Neuronal stem cell (in vitro differentiated cells): Measurements from ENCODE around the gene PPP1R7.

Source experiments
- DNase-seq: peaks from one replicate; pipeline ENCODE4 v3.0.0-alpha.2; 2013; ENCODE audit warnings: low spot score
- H2AFZ ChIP-seq: one replicate; pipeline ENCODE4 v1.6.1; 2013; ENCODE audit warnings: mild to moderate bottlenecking, low read length, inconsistent platforms
- H2AK5ac ChIP-seq: 2 replicates; pipeline ENCODE4 v1.6.1; 2013; ENCODE audit warnings: low read depth, mild to moderate bottlenecking, inconsistent platforms, low read length, moderate library complexity, mixed read lengths
- H2BK120ac ChIP-seq: 2 replicates; pipeline ENCODE4 v1.6.1; 2013; ENCODE audit warnings: low read depth, mild to moderate bottlenecking, inconsistent platforms, low read length, moderate library complexity, mixed read lengths
- H2BK12ac ChIP-seq: one replicate; pipeline ENCODE4 v1.6.1; 2013; ENCODE audit warnings: low read length, inconsistent platforms
- H2BK15ac ChIP-seq: 2 replicates; pipeline ENCODE4 v1.6.1; 2013; ENCODE audit warnings: mild to moderate bottlenecking, low read length, inconsistent platforms, mixed read lengths
- H2BK5ac ChIP-seq: one replicate; pipeline ENCODE4 v1.6.1; 2013; ENCODE audit warnings: inconsistent platforms, mild to moderate bottlenecking, low read length, moderate library complexity
- H3K14ac ChIP-seq: one replicate; pipeline ENCODE4 v1.6.1; 2013; ENCODE audit warnings: low read length, inconsistent platforms
- H3K18ac ChIP-seq: 2 replicates; pipeline ENCODE4 v1.6.1; 2013; ENCODE audit warnings: low read length, inconsistent platforms
- H3K23ac ChIP-seq: 2 replicates; pipeline ENCODE4 v1.6.1; 2013; ENCODE audit warnings: low read depth, mild to moderate bottlenecking, mixed read lengths, low read length, inconsistent platforms; ENCODE audit not compliant: poor library complexity
- H3K27ac ChIP-seq: replicated peaks from 3 replicates; pipeline ENCODE4 v1.5.1; 2013; ENCODE audit warnings: low read length, inconsistent platforms
- H3K27me3 ChIP-seq, 3 experiments: 2 replicates each; pipeline ENCODE4 v1.6.1; 2013; ENCODE audit warnings: low read length in 3 of 3, mild to moderate bottlenecking in 2 of 3, inconsistent platforms in 1 of 3, low read depth in 1 of 3, mixed read lengths in 1 of 3, moderate library complexity in 1 of 3; ENCODE audit not compliant: control insufficient read depth in 3 of 3, insufficient read depth in 3 of 3
- H3K36me3 ChIP-seq, 2 donors: replicated peaks in 1 of 2; 2 replicates each; pipeline ENCODE4 v1.6.1; 2013; ENCODE audit warnings: low read length in 2 of 2; ENCODE audit not compliant: control insufficient read depth in 2 of 2, insufficient read depth in 2 of 2
- H3K4ac ChIP-seq: 2 replicates; pipeline ENCODE4 v1.6.1; 2013; ENCODE audit warnings: inconsistent platforms, mild to moderate bottlenecking, low read length, moderate library complexity
- H3K4me1 ChIP-seq, 2 donors: 1 replicate in 1 of 2; 2 replicates in 1 of 2; pipeline ENCODE4 v1.6.1; 2013; ENCODE audit warnings: low read length in 2 of 2, low read depth in 1 of 2; ENCODE audit not compliant: control insufficient read depth in 2 of 2, insufficient read depth in 1 of 2
- H3K4me2 ChIP-seq: one replicate; pipeline ENCODE4 v1.6.1; 2013; ENCODE audit warnings: mild to moderate bottlenecking, low read length, inconsistent platforms; ENCODE audit not compliant: insufficient read depth, poor library complexity, severe bottlenecking
- H3K4me3 ChIP-seq, 2 donors: 2 replicates each; pipeline ENCODE4 v1.5.1; 2013; ENCODE audit warnings: low read length in 2 of 2, mild to moderate bottlenecking in 2 of 2, inconsistent platforms in 1 of 2, moderate library complexity in 1 of 2
- H3K79me1 ChIP-seq: one replicate; pipeline ENCODE4 v1.6.1; 2013; ENCODE audit warnings: low read depth, mild to moderate bottlenecking, inconsistent platforms, low read length, moderate library complexity
- H3K9ac ChIP-seq: one replicate; pipeline ENCODE4 v1.6.1; 2013; ENCODE audit warnings: mild to moderate bottlenecking, low read depth, low read length, inconsistent platforms; ENCODE audit not compliant: poor library complexity
- H3K9me3 ChIP-seq, 2 donors: replicated peaks in 1 of 2; 2 replicates each; pipeline versions ENCODE3 to v1.6.1; 2013; ENCODE audit warnings: low read length in 2 of 2, mild to moderate bottlenecking in 2 of 2, inconsistent platforms in 1 of 2, low read depth in 1 of 2, mixed read lengths in 1 of 2, moderate library complexity in 1 of 2; ENCODE audit not compliant: control insufficient read depth in 2 of 2, insufficient read depth in 1 of 2
- H4K8ac ChIP-seq: one replicate; pipeline ENCODE4 v1.6.1; 2013; ENCODE audit warnings: low read depth, mild to moderate bottlenecking, inconsistent platforms, low read length, moderate library complexity
- H4K91ac ChIP-seq: one replicate; pipeline ENCODE4 v1.6.1; 2013; ENCODE audit warnings: low read length, low read depth, mild to moderate bottlenecking, inconsistent platforms; ENCODE audit not compliant: poor library complexity
- WGBS, 2 donors: extraction: QIAGEN DNeasy Blood & Tissue Kit; methylation state at CpG; one replicate each; pipeline ENCODE4 v1.1.7; 2013; ENCODE audit warnings: missing lambda C conversion rate in 2 of 2, mixed read lengths in 1 of 2; ENCODE audit not compliant: insufficient read length in 2 of 2, insufficient replicate concordance in 1 of 2; ENCODE audit errors: extremely low coverage in 2 of 2; 5-methylcytosine and 5-hydroxymethylcytosine counted together

PPP1R7 gene

DNA sequence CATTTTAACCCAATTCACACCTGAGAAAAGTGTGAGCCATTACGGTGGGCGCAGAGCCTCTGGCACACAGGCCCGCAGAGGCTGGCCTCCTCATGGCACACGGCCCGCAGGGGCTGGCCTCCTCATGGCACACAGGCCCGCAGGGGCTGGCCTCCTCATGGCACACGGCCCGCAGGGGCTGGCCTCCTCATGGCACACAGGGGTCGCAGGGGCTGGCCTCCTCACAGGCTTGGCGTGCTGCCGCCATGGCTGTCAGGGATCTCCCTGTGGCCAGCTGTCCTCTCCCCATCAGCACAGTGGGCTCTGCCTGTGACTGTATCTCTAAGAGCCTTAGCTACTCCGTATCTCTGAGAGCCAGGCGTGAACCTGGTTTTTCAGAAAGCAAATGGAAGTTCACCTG is 62.8 kb downstream of the PPP1R7 start:
- Histone ChIP-seq H3K18ac (peak overlapping the region; percentile 13), H3K79me1 (no peaks in the 10 kb centered on the region), H3K36me3 (no peaks in the 10 kb centered on the region), H2BK12ac (peak overlapping the region; percentile 94), H3K9ac (no peak overlapping the region), H3K4ac (no peak overlapping the region), H2AFZ (no peak overlapping the region), H2BK5ac (no peak overlapping the region), H3K23ac (peak overlapping the region; percentile 80), H2AK5ac (peak overlapping the region; percentile 97), H4K8ac (no peak overlapping the region), H3K4me3 (no peak overlapping the region), H4K91ac (no peak overlapping the region), H3K14ac (no peak overlapping the region), H2BK120ac (no peak overlapping the region), H3K9me3 (no peaks in the 10 kb centered on the region), H3K4me2 (peak overlapping the region; percentile 2), H3K27me3 (peaks cover 0 to 26% (median 0%) of the 10 kb centered on the region in 3 experiments), H3K4me1 (peaks cover 0 to 17% of the 10 kb centered on the region in 2 donors), H2BK15ac (peak overlapping the region; percentile 58), H3K27ac (no peak overlapping the region)
- DNase-seq: no peak
- no CpG with 5 or more reads among the region's 13 CpGs for WGBS, 2 donors

- no CpG with 5 or more reads among the region's 7 CpGs for WGBS, 2 donors
- no peak overlapping the region for H4K8ac ChIP-seq
- H4K91ac ChIP-seq: no peak overlapping the region
Observed at GRCh38 chr2:241213567-241213966, 63.3 kb downstream of the PPP1R7 start.

DNA sequence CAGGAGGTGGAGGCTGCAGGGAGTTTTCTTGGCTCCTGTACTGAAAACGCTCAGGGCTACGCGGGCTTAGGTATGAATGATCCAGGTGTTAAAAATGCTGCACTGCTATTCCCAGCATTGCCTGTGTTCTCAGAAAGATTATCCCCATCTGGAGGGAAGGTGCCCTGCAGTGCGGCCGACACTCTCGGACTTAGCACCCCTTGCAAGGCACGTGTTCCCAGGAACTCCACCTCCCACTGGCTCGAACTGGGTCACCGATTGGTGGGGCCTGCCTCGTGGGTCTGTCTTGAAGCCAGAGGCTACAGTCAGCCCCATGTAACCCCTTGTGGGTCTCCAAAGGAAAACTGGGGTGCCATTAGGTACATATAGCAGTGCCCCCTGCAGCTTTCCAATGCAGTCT is 63.9 kb downstream of the PPP1R7 start:
- Histone ChIP-seq H3K27ac (no peak overlapping the region), H3K4me2 (no peak overlapping the region), H3K36me3 (no peaks in the 10 kb centered on the region), H3K18ac (no peak overlapping the region), H2AFZ (no peak overlapping the region), H3K4ac (no peak overlapping the region), H3K9ac (no peak overlapping the region), H2BK5ac (no peak overlapping the region), H3K79me1 (no peaks in the 10 kb centered on the region), H2AK5ac (no peak overlapping the region), H4K8ac (no peak overlapping the region), H2BK120ac (no peak overlapping the region), H2BK12ac (no peak overlapping the region), H2BK15ac (peak overlapping the region; percentile 98), H3K27me3 (peaks cover 0 to 26% (median 0%) of the 10 kb centered on the region in 3 experiments), H3K4me1 (peaks cover 0 to 19% of the 10 kb centered on the region in 2 donors), H4K91ac (no peak overlapping the region), H3K14ac (no peak overlapping the region), H3K23ac (no peak overlapping the region), H3K9me3 (no peaks in the 10 kb centered on the region), H3K4me3 (no peak overlapping the region)
- DNase-seq: no peak
- no CpG with 5 or more reads among the region's 10 CpGs for WGBS, 2 donors

More at GRCh38 chr2:241213567-241213966, 63.3 kb downstream of the PPP1R7 start:
- Histone ChIP-seq H3K4me2 (no peak overlapping the region), H3K4me3 (no peak overlapping the region), H3K9ac (no peak overlapping the region), H3K9me3 (no peaks in the 10 kb centered on the region), H3K27me3 (peaks cover 0 to 26% (median 0%) of the 10 kb centered on the region in 3 experiments), H2BK15ac (no peak overlapping the region), H2BK120ac (no peak overlapping the region), H3K23ac (no peak overlapping the region), H3K4me1 (peaks cover 0 to 17% of the 10 kb centered on the region in 2 donors), H2BK12ac (no peak overlapping the region), H2AK5ac (peak overlapping the region; percentile 97), H3K36me3 (no peaks in the 10 kb centered on the region), H2BK5ac (no peak overlapping the region), H3K4ac (no peak overlapping the region), H3K27ac (no peak overlapping the region), H3K14ac (no peak overlapping the region), H3K79me1 (no peaks in the 10 kb centered on the region), H3K18ac (peak overlapping the region; percentile 44), H2AFZ (no peak overlapping the region)
- no peak for DNase-seq

- Histone ChIP-seq H3K9ac (no peak overlapping the region), H4K8ac (no peak overlapping the region), H3K4me1 (peaks cover 3 to 19% of the 10 kb centered on the region in 2 donors), H2AK5ac (peak overlapping the region; percentile 98), H3K18ac (peak overlapping the region; percentile 71), H2BK15ac (peak overlapping the region; percentile 98), H3K4ac (no peak overlapping the region), H3K27ac (no peak overlapping the region), H3K9me3 (no peaks in the 10 kb centered on the region), H2AFZ (no peak overlapping the region), H4K91ac (no peak overlapping the region), H2BK5ac (peak overlapping the region; percentile 60), H3K36me3 (no peaks in the 10 kb centered on the region), H3K79me1 (no peaks in the 10 kb centered on the region), H3K4me2 (no peak overlapping the region), H3K23ac (no peak overlapping the region), H2BK120ac (no peak overlapping the region), H3K4me3 (no peak overlapping the region), H3K27me3 (peaks cover 0 to 26% (median 0%) of the 10 kb centered on the region in 3 experiments), H2BK12ac (peak overlapping the region; percentile 84), H3K14ac (no peak overlapping the region)
- DNase-seq: no peak
- no CpG with 5 or more reads among the region's 12 CpGs for WGBS, 2 donors
Observed at GRCh38 chr2:241214766-241215165, 64.5 kb downstream of the PPP1R7 start.
